HG03460 (cell line): Measurements from ENCODE around the gene CDH4.

Experiments
- ATAC-seq: cut with Tn5 transposase; IDR thresholded peaks from one replicate; pipeline ENCODE4 v1.9.1; 2021; ENCODE audit not compliant: unreplicated experiment

Gene CDH4

DNA sequence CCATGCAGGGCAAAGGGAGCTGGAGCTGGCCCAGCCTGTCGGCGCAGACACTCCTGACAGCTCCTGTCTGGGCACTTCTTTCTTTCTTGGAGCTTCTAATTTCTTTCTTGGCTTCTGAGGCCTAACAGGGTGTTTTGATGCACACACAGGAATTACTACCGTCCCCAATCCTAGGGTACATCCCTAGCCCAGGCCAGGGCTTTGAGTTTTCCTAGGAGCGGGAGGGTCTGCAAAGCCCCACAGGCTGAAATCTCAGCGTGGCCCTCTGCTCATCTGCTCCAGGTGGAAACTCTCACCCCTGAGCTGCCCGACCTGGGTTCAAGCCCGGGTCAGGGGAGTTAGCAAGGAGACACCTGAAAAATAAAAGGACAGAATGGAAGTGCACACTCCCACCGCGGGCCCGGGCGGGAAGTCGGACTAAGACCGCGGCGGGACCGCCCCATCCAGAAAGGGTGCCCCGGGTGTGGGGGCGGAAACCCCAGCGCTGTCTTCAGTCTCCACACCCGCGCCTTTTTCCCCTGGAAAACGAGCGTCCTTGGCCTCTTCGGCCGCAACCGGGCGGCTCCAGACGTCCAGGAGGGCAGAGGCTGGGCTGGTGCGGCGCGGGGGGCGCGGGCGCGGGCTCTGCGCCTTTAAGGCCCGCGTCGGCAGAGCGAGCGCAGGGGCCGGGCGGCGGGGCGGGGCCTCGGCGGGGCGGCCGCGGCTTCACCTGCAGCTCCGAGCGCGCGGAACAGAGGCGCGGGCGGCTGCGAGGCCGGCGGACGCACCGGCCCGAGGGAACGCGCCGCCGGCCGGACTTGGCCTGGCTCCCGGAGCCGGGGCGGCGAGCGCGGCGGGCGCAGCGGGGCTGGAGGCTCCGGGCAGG lies at the start of gene CDH4:
CDH4 (plus strand) TSS at position 733 of the 865 bp plus-strand sequence.
- no peak for ATAC-seq

DNA sequence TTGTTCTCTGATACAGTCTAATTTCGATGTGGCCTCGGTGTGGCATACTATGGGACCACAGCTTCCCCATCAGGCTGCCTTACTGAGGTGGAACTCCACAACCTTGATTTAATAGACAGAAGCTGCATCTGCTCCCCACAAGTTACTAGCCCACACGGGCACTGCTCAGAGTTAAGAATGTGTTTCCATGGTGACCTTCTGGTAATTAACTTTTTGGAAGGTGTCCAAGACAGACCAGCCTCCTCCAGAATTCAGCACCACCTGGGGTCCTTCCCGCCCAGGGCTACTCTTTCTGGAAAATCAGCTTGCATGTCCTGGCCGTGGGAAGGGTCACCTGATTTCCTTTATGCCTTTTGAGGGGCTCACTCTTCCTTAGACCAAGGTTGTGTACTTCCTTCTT lies 48.7 kb upstream of the CDH4 start:
- ATAC-seq: no peak

DNA sequence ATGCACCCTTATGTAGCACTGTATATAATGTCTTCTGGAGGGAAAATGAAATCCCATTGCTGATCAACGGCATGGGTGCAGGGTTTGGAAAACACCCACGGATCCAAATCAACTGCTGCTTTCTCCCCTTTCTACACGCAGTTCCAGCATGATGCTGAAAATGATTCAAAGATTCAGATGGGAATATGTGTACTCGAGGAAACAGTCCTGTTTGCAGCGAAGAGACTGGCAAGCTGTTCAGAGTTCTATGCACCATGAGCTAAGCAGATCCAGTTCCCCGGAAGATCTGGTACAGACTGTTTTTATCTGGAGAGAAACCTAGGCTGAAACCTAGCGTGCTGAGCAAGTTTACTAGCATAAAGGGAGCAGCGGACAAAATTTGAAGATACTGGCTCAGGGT lies 47.9 kb upstream of the CDH4 start:
- no peak for ATAC-seq

DNA sequence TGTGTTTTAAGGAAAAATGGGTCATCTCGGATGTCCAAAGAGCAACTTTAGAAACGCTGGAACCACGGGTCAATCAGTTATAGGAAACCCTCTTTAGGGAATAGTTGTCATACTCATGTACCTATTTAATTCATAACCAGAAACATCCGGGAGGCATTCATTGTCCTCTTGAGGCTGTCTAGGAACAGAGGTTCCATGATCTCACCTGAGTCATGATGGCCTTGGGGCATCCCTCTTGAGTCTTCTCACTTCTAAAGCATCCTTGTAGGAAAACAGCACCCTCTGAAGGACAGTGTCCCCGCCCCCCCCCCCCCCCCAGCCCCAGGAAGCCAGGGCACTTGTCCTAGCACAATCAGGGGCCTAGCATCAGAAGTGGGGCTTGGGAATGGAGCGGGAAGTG lies 46.3 kb upstream of the CDH4 start:
- no peak for ATAC-seq

DNA sequence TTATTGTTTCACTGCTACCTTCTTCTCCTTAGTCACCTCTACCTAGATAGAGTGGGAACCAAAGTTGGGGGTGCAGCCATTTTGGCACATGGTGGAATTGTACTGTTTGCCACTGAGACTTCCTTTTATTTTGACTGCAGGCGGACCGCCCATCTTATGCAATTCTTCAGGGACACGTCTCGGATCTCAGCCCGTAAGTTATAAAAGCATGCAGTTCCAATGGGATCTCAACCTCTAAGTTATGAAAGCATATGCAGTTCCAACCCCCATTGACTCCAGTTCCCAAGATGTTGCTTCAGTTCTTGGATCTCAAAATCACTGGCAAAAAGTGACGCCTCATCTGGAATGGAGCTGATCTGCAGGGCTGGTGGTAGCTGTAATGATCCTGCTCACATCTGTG lies 41.2 kb upstream of the CDH4 start:
- no peak for ATAC-seq

DNA sequence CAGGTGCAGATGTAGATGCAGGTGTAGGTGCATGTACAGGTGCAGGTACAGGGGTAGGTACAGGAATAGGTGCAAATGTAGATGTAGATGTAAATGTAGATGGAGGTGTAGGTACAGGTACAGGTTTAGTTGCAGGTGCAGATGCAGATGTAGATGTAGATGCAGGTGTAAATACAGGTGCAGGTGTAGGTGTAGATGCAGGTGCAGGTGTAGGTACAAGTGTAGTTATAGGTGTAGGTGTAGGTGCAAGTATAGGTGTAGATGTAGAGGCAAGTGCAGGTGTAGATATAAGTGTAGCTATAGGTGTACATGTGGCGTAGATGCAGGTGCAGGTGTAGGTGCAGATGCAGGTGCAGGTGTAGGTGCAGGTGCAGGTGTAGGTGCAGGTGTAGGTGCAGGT lies 34.2 kb upstream of the CDH4 start:
- no peak for ATAC-seq

DNA sequence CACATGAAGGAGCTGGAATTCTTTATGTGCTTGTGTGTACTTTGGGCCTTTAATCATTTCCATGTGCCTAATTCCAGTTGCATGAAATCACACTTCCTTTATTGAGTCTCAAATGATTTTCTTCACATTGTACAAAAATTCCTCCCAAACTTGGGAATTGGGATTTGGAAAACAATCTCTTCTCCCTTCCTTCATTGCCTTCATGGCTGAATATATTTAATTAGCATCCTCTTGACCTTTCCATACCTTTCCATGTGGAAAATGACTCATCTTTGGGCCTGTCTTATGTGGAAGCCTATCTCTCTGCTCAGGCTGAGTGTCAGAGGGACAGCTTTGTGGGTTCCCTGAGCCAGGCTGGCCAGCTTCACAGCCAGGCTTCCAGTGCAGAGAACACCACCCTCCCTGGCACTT lies 33.0 kb upstream of the CDH4 start:
- ATAC-seq: no peak

DNA sequence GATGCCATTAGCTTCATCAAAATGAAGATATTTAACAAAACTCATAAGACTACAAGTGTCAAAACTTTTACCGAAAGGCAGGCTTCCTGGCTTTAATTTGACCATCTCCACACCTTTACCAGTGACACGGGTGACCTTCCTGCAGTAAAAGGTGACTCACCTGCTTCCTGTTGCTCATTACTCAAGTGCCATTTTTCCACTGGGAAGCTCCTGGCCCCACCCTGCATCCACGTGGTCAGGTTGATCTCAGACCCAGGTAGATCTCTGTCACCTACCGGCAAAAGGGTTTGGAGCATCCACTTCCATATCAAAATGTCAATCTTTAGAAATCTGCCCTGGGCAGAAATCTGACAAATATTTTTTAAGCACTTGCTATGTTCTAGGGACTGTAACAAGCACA lies 31.9 kb upstream of the CDH4 start:
- ATAC-seq: no peak

DNA sequence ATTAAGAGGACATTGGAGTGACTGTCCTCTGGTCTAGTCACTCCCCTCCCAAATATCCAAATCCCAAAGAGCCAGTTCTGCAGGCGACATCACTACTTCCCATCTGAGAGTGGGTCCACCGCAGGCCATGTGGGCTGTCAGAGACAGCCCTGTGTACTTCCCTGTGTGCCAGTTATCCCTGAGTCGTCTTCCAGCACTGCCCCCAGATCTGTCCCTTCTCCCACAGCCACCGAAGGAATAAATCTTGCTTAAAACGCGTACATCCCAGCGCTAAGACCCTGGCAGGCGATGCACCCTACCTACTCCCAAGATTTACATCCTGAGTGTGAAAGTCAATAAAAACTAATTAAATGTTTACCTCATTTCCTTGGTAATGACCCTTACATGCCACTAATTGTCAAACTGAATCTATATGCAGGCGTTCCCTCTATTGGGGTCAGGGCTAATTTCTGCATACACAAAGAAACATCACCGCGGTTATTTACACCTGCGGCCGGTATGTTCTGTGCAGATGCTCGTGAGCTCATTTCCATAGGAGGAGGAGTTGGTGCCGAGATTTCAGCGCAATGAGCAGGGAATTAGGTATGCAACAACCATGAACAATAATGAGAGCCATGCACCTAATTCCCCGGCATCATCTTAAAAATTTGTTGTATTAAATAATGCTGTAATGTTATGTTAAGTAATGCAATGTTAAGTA lies 31.3 kb upstream of the CDH4 start:
- ATAC-seq: no peak

DNA sequence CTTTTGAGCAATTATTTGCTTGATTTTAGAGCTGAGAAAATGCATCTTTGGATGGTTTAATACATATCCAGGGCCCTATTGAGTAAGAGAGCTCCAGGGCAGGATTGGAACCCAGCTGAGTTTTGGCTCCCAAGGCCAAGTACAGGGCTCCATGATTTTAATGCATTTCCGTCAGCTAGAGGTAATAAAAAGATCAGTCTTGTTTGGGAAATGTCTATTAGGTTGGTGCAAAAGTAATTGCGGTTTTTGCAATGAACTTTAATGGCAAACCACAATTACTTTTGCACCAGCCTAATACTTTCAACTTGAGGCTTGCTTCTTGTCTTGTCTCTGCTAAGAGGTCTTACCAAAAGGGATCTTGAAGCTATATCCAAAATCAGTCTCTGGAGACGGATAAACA lies 29.4 kb upstream of the CDH4 start:
- no peak for ATAC-seq

DNA sequence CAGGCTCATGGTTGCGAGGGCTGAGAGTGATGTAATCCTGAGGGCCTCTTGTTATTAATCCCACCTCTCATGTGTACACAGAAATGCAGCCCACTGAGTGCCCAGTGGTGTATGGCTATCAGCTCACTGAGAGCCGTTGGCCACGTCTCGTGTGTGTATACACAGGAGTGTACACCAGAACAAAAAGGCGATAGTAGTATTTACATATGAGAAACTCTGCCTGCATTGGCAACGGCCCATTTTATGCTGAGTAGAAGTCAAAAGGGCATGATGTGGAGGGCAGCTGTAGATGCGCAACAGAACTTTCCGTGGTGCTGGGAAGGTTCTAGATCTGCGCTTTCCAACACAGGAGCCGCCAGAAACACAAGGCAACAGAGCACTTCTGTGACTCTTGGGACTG lies 28.9 kb upstream of the CDH4 start:
- ATAC-seq: no peak

DNA sequence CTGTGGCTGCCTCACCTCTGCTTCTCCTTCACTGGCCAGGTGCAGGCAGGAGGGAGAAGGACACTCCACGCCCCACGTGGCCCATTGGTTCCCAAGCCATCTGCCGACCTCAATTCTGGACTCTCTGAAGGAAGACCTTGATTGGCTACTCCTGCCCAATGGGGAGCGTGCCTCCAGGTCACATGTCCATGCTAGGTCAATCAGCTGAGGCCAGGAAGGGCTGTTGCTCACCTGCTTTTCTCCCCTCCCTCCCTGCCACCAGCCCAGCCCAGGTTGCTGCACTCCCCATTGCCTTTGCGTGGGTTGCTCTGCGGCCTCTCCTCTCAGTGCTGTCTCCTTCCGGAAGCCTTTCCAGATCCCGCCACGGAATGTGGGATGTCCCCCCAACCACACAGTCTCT lies 21.9 kb upstream of the CDH4 start:
- ATAC-seq: no peak

DNA sequence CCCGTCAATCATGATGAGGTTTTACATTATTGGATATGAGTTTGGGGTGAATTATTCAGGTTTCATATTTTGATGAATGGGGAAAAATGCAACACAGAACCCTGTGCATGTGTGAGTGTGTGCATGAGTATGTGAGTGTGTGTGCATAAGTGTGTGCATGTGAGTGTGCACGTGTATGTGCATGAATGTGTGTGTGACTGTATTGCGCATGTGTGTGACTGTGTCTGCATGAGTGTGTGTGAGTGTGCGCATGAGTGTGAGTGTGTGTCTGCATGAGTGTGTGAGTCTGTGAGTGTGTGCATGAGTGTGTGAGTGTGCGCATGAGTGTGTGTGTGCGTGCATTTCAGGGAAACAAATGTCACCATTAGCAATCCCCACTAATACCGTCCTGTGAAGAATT lies 18.5 kb upstream of the CDH4 start:
- ATAC-seq: no peak

DNA sequence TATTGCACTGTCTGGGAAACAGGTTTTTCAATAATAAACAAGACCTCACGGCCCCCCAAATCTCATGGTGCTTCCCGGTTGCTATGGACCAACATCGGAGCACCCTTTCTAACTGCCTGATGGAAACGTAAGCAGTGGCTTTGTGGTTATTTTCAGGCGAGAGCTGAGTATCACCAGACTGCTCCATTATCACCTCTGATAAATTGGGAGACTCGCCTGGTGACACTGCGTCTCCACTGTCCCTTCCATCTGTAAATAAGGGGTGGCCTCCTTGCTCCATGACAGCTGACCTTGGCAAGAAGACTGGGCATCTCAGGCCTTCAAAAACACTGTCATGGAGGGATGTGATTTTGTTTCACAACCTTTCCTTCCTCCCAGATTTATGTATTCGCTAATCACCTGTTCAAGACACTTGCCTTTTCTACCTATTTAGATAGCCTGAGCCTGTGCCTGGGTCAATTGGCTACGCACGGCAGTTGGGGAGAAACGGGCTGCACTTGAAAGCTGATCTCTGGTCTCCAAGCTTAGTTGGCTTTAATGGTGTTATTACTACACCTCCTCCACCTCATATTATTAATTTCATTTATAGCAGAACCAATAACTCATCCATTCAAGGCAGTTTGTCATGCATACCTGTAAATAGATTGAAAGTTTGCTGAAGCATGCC lies 17.7 kb upstream of the CDH4 start:
- ATAC-seq: no peak

DNA sequence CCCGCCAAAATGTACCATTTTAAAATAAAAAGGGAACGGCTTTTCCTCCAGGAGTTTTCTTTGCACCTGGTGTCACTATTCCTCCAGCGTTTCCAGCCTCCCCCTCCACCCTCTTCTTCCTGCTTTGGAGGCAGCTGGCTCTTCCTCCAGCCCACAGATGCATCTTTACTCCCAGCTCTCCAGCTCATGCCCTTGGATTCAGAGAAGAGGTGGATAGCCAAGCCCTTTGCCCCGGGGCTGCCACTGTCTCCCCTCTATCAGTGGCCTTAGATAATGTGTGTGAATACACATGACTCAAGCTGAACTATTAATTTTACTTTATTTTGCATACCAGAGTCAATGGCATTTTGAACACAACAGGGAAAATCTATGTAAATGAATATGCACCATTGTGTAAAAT lies 15.3 kb upstream of the CDH4 start:
- no peak for ATAC-seq

DNA sequence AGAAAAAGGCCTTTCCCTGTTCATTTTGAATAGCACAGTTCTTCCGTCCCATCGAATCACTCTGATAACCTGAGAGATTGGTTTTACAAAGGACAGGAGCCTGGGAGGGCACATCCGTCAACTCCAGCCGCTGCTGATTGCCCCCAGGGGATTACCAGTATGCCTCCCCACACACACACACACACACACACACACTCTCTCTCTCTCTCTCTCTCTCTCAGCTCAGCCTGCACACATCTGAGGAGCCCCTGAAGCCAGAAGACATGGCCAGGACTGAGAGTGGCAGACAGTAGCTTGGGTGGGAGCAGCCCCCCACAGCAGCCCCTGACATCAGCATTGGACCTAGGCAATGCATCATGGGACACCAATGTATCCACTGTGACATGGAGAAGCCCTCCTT lies 13.2 kb upstream of the CDH4 start:
- ATAC-seq: no peak

DNA sequence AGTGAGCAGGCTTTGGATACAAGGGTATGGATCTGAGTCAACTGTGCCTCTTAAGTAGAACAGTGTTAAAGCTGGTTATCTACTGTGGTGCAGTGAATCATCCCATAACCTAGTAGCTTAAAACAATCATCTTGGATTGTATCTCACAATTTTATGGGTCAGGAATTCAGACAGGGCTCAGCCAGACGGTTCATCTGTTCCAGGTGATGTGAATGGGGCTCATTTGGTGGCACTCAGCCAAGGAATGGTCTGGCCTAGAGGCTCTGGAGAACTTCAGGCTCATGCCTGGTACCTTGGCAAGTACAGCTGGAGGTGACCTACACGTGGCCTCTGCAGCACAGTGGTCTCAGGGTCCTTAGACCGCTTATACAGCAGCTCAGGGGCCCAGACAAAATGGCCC lies 11.2 kb upstream of the CDH4 start:
- ATAC-seq: no peak

DNA sequence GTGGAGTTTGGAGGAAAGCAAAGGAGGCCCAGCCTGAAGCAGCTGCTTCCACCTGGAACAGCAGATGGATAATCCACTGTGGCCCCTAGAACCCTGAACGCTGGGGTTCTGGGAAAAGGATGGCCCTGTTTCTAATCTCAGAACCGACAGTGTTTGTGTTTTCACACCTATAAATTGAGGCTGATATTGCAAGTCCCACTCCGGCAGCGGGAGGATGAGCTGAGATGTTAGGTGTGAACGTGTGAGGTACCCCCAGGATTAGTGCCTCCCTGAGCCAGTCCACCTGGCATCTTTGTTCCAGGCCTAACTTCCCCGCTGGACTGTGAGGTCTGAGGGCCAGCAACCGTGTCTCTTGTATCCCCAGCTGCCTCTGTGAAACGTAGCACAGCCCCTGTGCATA lies 7.8 kb upstream of the CDH4 start:
- no peak for ATAC-seq

DNA sequence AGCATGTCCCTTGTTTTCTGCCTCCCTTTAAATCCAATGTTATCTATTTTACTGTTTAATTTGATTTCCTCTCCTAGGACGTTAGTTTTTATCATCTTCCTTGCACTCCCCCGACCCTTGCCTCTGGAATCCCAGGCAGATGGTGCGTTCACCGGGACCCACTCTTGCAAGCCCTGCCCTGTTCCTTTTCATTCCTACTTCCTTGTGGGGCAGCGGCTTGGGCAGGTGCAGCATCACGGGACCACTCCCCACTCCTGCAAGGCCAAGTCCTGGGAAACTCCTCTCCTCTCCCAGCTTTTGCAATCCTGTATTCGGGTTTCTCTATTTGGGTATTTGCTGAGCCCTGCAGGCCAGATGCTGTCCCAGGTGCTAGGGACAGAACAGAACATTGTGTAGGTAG lies 5.8 kb upstream of the CDH4 start:
- no peak for ATAC-seq

DNA sequence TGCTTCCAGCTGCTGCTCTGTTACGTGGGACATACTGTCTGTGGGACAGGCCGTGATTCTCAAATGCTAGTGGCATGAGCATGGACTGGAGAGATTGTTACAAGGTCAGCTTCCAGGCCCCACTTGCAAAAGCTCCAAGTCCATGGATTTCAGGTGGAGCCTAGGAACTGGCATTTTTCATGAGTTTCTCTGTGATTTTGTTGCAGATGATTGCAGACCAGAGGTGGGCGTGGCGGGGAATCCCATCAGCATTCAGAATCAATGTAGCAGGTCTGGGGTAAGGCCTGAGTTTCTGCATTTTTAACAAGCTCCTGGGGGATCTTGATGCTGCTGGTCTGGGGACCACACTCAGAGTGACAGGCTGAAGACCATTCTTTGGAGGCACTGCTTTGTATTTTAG lies 2.4 kb upstream of the CDH4 start:
- no peak for ATAC-seq

DNA sequence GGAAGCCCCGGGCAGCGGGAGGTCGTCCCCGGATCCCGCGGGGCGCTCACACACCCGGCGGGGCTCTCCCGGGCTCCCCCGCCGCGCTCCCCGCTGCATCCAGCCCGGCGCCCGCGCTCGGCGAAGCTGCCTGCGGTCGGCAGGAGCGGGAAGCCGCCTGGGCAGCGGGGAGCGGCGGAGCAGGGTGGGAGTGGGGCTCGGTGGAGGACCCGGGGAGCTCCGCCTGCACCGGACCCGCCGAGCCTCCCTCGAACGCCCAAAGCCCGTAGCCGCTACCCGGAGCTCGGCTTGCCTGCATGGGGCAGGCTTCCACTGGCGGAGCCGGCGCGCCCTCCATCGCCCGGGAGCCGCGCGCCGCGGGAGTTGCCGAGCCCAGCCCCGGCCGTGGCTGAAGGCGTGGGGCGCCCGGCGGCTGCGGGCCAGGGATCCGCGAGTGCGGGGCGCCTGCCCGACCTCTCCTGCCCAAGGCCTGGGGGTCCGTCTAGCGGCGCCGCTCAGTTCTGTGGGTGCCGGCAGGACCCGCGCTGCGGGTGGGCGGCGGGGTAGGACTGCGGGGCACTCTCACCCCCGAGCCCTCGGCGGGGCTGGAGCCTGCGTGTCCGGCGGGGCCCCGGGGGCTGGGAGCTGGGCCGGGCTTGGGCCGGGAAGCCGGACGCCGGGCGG lies 671 bp downstream of the CDH4 start:
- ATAC-seq: no peak

DNA sequence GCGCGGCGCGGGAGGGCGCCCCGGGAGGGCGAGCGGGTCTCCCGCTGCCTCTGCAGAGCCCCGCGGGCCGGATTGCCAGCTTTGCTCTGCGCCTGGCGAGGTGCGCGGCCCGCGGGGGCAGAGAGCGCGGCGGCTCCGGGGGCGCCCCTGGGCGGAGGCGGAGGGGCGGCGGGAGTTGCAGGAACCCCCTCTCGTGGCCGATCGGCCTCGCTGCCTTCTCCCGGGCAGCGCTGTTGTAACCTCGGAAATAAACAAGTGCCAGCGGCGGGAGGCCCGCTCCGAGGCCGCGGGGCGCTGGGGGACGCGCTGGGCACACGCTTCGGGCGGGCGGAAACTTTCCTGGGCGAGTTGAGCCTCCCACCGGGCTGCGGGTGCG lies 1.2 kb downstream of the CDH4 start:
- no peak for ATAC-seq
